SK-N-SH (cell line): Measurements from ENCODE around the gene CYTL1. TPM values are rescaled to one million over a fixed set of nuclear protein-coding genes. Genes with fewer than 3 reads are reported as not detected.

Source experiments
- CTCF ChIA-PET: fragments of 300-600, 350-600 bp; formaldehyde crosslinking; extraction: SDS; loops from one replicate; lab custom pipeline; 2021; lab: Yijun Ruan, JAX
- POLR2A ChIA-PET: fragments of 350-600 bp; sonication (Branson Sonifier 250); formaldehyde crosslinking; extraction: SDS; loops from one replicate; lab custom pipeline; 2020; ENCODE audit warnings: antibody characterized with exemption, inconsistent platforms; lab: Yijun Ruan, JAX
- DNase-seq: peaks from one replicate; pipeline ENCODE4 v3.0.0; 2012
- H2AFZ ChIP-seq: fragments of 200-600 bp; sonication (generic); 2 replicates; pipeline ENCODE4 v1.8.1; 2016; ENCODE audit warnings: antibody characterized with exemption, mild to moderate bottlenecking, low read depth
- H3F3A ChIP-seq: fragments of 200-600 bp; sonication (generic); replicated peaks from 2 replicates; pipeline ENCODE3; 2016; ENCODE audit warnings: antibody characterized with exemption, mild to moderate bottlenecking; ENCODE audit not compliant: insufficient read depth
- H3K27ac ChIP-seq, 2 experiments: fragments of 200-500 bp in 1 of 2; fragments of 200-600 bp in 1 of 2; sonication (Bioruptor generic) in 1 of 2; sonication (generic), shearing (Covaris generic) in 1 of 2; 2 replicates each; pipeline versions ENCODE4 v1.5.1 to v1.6.1; 2014 to 2016; ENCODE audit warnings: low read depth in 2 of 2, inconsistent platforms in 1 of 2, low read length in 1 of 2, mild to moderate bottlenecking in 1 of 2, mixed read lengths in 1 of 2
- H3K27me3 ChIP-seq: fragments of 200-600 bp; sonication (generic), shearing (Covaris generic); 2 replicates; pipeline ENCODE4 v1.6.1; 2016; ENCODE audit warnings: mixed run types; ENCODE audit not compliant: insufficient read depth
- H3K36me3 ChIP-seq, 2 experiments: fragments of 200-500 bp in 1 of 2; fragments of 200-600 bp in 1 of 2; sonication (Bioruptor generic) in 1 of 2; sonication (generic) in 1 of 2; replicated peaks in 1 of 2; 2 replicates each; pipeline versions ENCODE3 to v1.5.1; 2014 to 2016; ENCODE audit warnings: low read length in 1 of 2, mild to moderate bottlenecking in 1 of 2; ENCODE audit not compliant: insufficient read depth in 2 of 2, control insufficient read depth in 1 of 2
- H3K4me1 ChIP-seq, 2 experiments: fragments of 200-500 bp in 1 of 2; fragments of 200-600 bp in 1 of 2; sonication (Bioruptor generic) in 1 of 2; sonication (generic), shearing (Covaris generic) in 1 of 2; 2 replicates each; pipeline versions ENCODE4 v1.5.1 to v1.6.1; 2014 to 2016; ENCODE audit warnings: low read depth in 1 of 2, low read length in 1 of 2, mixed run types in 1 of 2; ENCODE audit not compliant: insufficient read depth in 2 of 2, control insufficient read depth in 1 of 2
- H3K4me2 ChIP-seq: fragments of 200-600 bp; sonication (generic), shearing (Covaris generic); 2 replicates; pipeline ENCODE4 v1.6.1; 2017; ENCODE audit warnings: mixed run types
- H3K4me3 ChIP-seq, 2 experiments: fragments of 200-500 bp in 1 of 2; fragments of 200-600 bp in 1 of 2; sonication (Bioruptor generic) in 1 of 2; sonication (generic), shearing (Covaris generic) in 1 of 2; 2 replicates each; pipeline versions ENCODE4 v1.5.1 to v1.8.1; 2014 to 2016; ENCODE audit warnings: low read depth in 2 of 2, inconsistent platforms in 1 of 2, low read length in 1 of 2, mild to moderate bottlenecking in 1 of 2, mixed read lengths in 1 of 2, moderate library complexity in 1 of 2
- H3K79me2 ChIP-seq: fragments of 200-600 bp; sonication (generic); 2 replicates; pipeline ENCODE4 v1.8.1; 2017; ENCODE audit warnings: mild to moderate bottlenecking; ENCODE audit not compliant: insufficient read depth
- H3K9ac ChIP-seq: fragments of 200-600 bp; sonication (generic); 2 replicates; pipeline ENCODE4 v1.6.1; 2017; ENCODE audit warnings: mixed run types
- H3K9me2 ChIP-seq: fragments of 200-600 bp; sonication (generic); 2 replicates; pipeline ENCODE4 v1.6.1; 2017; ENCODE audit warnings: mixed run types
- H3K9me3 ChIP-seq: fragments of 200-600 bp; sonication (generic); 2 replicates; pipeline ENCODE4 v1.6.1; 2017; ENCODE audit warnings: mixed run types, mild to moderate bottlenecking, moderate library complexity
- H4K20me1 ChIP-seq: fragments of 200-600 bp; sonication (generic); 2 replicates; pipeline ENCODE4 v1.6.1; 2017; ENCODE audit warnings: mild to moderate bottlenecking, mixed run types; ENCODE audit not compliant: insufficient read depth
- CHD2 ChIP-seq: fragments of 150-350 bp; IDR thresholded peaks from 2 replicates; pipeline ENCODE4 v1.6.1; 2018; ENCODE audit warnings: low read length; ENCODE audit not compliant: partially characterized antibody
- CTCF ChIP-seq: fragments of 200-600 bp; sonication (generic); IDR thresholded peaks from 2 replicates; pipeline ENCODE4 v1.6.1; 2017; ENCODE audit warnings: antibody characterized with exemption, mild to moderate bottlenecking, moderate library complexity
- EP300 ChIP-seq, 2 experiments: IDR thresholded peaks; 2 replicates each; pipeline versions ENCODE4 v1.4.0 to v1.6.1; 2012; ENCODE audit warnings: borderline replicate concordance in 1 of 2, low read depth in 1 of 2, low read length in 1 of 2
- FOXJ3 ChIP-seq: sonication (generic); formaldehyde crosslinking; IDR thresholded peaks from 2 replicates; pipeline ENCODE4 v1.5.1; 2020; ENCODE audit warnings: mild to moderate bottlenecking, missing genetic modification reagents
- FOXM1 ChIP-seq: IDR thresholded peaks from 2 replicates; pipeline ENCODE4 v1.4.0; 2012; ENCODE audit warnings: low read depth, mild to moderate bottlenecking
- GABPA ChIP-seq: IDR thresholded peaks from 2 replicates; pipeline ENCODE4 v1.4.0; 2012; ENCODE audit warnings: low read depth, mild to moderate bottlenecking
- IRF3 ChIP-seq: fragments of 150-350 bp; IDR thresholded peaks from 2 replicates; pipeline ENCODE4 v1.6.1; 2016; ENCODE audit warnings: mild to moderate bottlenecking, low read depth, low read length
- MAX ChIP-seq: IDR thresholded peaks from 2 replicates; pipeline ENCODE4 v1.4.0; 2012; ENCODE audit warnings: low read depth
- MXI1 ChIP-seq: IDR thresholded peaks from 2 replicates; pipeline ENCODE4 v1.6.1; 2012; ENCODE audit warnings: mild to moderate bottlenecking, low read depth, low read length, improper control_type of control experiment
- NFIC ChIP-seq: IDR thresholded peaks from 2 replicates; pipeline ENCODE4 v1.4.0; 2012; ENCODE audit warnings: borderline replicate concordance
- NRF1 ChIP-seq: IDR thresholded peaks from 2 replicates; pipeline ENCODE4 v1.6.1; 2012; ENCODE audit warnings: low read depth, mild to moderate bottlenecking, low read length
- POLR2AphosphoS5 ChIP-seq: IDR thresholded peaks from 2 replicates; pipeline ENCODE4 v1.6.1; 2012; ENCODE audit warnings: low read depth, low read length
- RCOR1 ChIP-seq: fragments of 150-350 bp; IDR thresholded peaks from 2 replicates; pipeline ENCODE4 v1.6.1; 2017; ENCODE audit warnings: antibody characterized with exemption, low read length
- REST ChIP-seq: IDR thresholded peaks from 2 replicates; pipeline ENCODE4 v1.6.1; 2012; ENCODE audit warnings: mild to moderate bottlenecking, low read depth, low read length, moderate library complexity
- RFX5 ChIP-seq: IDR thresholded peaks from 2 replicates; pipeline ENCODE4 v1.6.1; 2012; ENCODE audit warnings: mild to moderate bottlenecking, improper control_type of control experiment, low read length
- SMC3 ChIP-seq: IDR thresholded peaks from 2 replicates; pipeline ENCODE4 v1.6.1; 2012; ENCODE audit warnings: low read depth, low read length, improper control_type of control experiment
- TAF1 ChIP-seq: IDR thresholded peaks from 2 replicates; pipeline ENCODE4 v1.6.1; 2012; ENCODE audit warnings: low read depth, mild to moderate bottlenecking, low read length, moderate library complexity, borderline replicate concordance
- TEAD4 ChIP-seq: IDR thresholded peaks from 2 replicates; pipeline ENCODE4 v1.4.0; 2012; ENCODE audit warnings: mild to moderate bottlenecking, borderline replicate concordance; ENCODE audit not compliant: insufficient read depth
- ZBTB33 ChIP-seq: IDR thresholded peaks from 2 replicates; pipeline ENCODE4 v1.4.0; 2012; ENCODE audit warnings: low read depth, borderline replicate concordance
- WGBS: methylation state at CpG from one replicate; pipeline ENCODE4 v1.1.6; 2017; ENCODE audit warnings: low lambda C conversion rate; 5-methylcytosine and 5-hydroxymethylcytosine counted together
- polyA plus RNA-seq, 3 experiments: library from polyadenylated mRNA; depleted of rRNA; stranded (reverse); fragments of >200 nt; gene quantifications; 2 replicates each; pipeline ENCODE4 v1.2.3, GENCODE V29; 2012

Gene CYTL1
- polyA plus RNA-seq, 1 of the 3 experiments (the other 2 are of a cell fraction), result 3.0 TPM

- H3K4me3 ChIP-seq, result no peak overlapping the region
- DNase-seq, result no peak
- H3K9me2 ChIP-seq, result no peaks in the 10 kb centered on the region
- 32% methylated on average over 8 of the region's 8 CpGs for WGBS
- no peak overlapping the region for H3K9ac ChIP-seq
- no peaks in the 10 kb centered on the region for H3K36me3 ChIP-seq
- no peaks in the 10 kb centered on the region for H3F3A ChIP-seq
- no peak overlapping the region for H3K27ac ChIP-seq
- TF ChIP-seq MAX (no peak), POLR2AphosphoS5 (no peak), SMC3 (no peak), RFX5 (no peak), FOXJ3 (CRISPR knock-in tag) (no peak), NRF1 (no peak), MXI1 (no peak), NFIC (no peak), IRF3 (no peak)
- H3K27me3 ChIP-seq, result no peaks in the 10 kb centered on the region; the same call in 1 of the 2 replicates
- H3K9me3 ChIP-seq, result no peaks in the 10 kb centered on the region
- H3K79me2 ChIP-seq, result no peaks in the 10 kb centered on the region
- ChIA-PET POLR2A (no interaction called here), CTCF (interaction anchor here (1.1 kb wide), 1 partner anchor 494 kb away, joined by 3 read pairs; no protein-coding TSS in a partner anchor)
- H3K4me1 ChIP-seq, result no peaks in the 10 kb centered on the region
- H4K20me1 ChIP-seq, result no peaks in the 10 kb centered on the region
- H3K4me2 ChIP-seq, result no peak overlapping the region
- no peak overlapping the region for H2AFZ ChIP-seq
Measured at GRCh38 chr4:4981827-4982226, 37.4 kb downstream of the CYTL1 start.

GRCh38 chr4:4981427-4981826, 37.8 kb downstream of the CYTL1 start:
- Histone ChIP-seq H3K36me3 (no peaks in the 10 kb centered on the region), H3K4me1 (no peaks in the 10 kb centered on the region), H4K20me1 (no peaks in the 10 kb centered on the region), H3K9me2 (no peaks in the 10 kb centered on the region), H3K9ac (no peak overlapping the region), H2AFZ (no peak overlapping the region), H3K4me2 (no peak overlapping the region), H3K4me3 (no peak overlapping the region), H3K79me2 (no peaks in the 10 kb centered on the region), H3F3A (no peaks in the 10 kb centered on the region), H3K27ac (no peak overlapping the region), H3K27me3 (no peaks in the 10 kb centered on the region; the same call in 1 of the 2 replicates), H3K9me3 (no peaks in the 10 kb centered on the region)
- ChIA-PET POLR2A (no interaction called here), CTCF (interaction anchor here (1.1 kb wide), 1 partner anchor 493 kb away, joined by 3 read pairs; no protein-coding TSS in a partner anchor)
- WGBS, result 35% methylated on average over 3 of the region's 3 CpGs
- DNase-seq, result no peak
- TF ChIP-seq TAF1, result no peak
- TF ChIP-seq REST, result no peak
- TF ChIP-seq MAX, result no peak
- no peak for TF ChIP-seq FOXM1
- no peak for TF ChIP-seq GABPA
- no peak for TF ChIP-seq RCOR1
- TF ChIP-seq ZBTB33, result no peak
- no peak for TF ChIP-seq CHD2
- no peak for TF ChIP-seq CTCF
- TF ChIP-seq EP300 (IDR thresholded peaks at IDR 0.05; ENCODE audit: borderline replicate concordance in 1 of 2, low read depth in 1 of 2, low read length in 1 of 2), result no peak
- no peak for TF ChIP-seq TEAD4
- no peak for TF ChIP-seq SMC3
